RWPE2 (cell line): ENCODE results near the gene C19orf81.

ENCODE experiments used
- ATAC-seq: fragments of 200-7000 bp; cut with Tn5 transposase; 3 replicates; pipeline ENCODE4 v1.9.1; 2021; ENCODE audit warnings: low read depth
- DNase-seq: peaks from one replicate; pipeline ENCODE4 v3.0.0-alpha.2; 2020; ENCODE audit warnings: low spot score
- H3K27ac ChIP-seq: fragments of 450-650 bp; 2 replicates; pipeline ENCODE4 v1.5.1; 2017; ENCODE audit warnings: mild to moderate bottlenecking; ENCODE audit not compliant: poor library complexity, severe bottlenecking
- H3K27me3 ChIP-seq: fragments of 250-450 bp; sonication (Bioruptor Pico); 2 replicates; pipeline ENCODE4 v1.5.1; 2021; ENCODE audit warnings: mild to moderate bottlenecking, moderate library complexity; ENCODE audit not compliant: insufficient read depth, poor library complexity, severe bottlenecking
- H3K36me3 ChIP-seq: fragments of 250-450 bp; sonication (Bioruptor Pico); 2 replicates; pipeline ENCODE4 v1.5.1; 2020; ENCODE audit warnings: low read depth, mild to moderate bottlenecking, moderate library complexity
- H3K4me1 ChIP-seq: fragments of 250-450 bp; sonication (Bioruptor Pico); 2 replicates; pipeline ENCODE4 v1.5.1; 2021; ENCODE audit warnings: mild to moderate bottlenecking, moderate library complexity; ENCODE audit not compliant: insufficient read depth, poor library complexity, severe bottlenecking
- H3K4me3 ChIP-seq: fragments of 250-450 bp; sonication (Bioruptor Pico); 2 replicates; pipeline ENCODE4 v1.5.1; 2021; ENCODE audit warnings: mild to moderate bottlenecking, moderate library complexity; ENCODE audit not compliant: severe bottlenecking
- H3K9me3 ChIP-seq: fragments of 250-450 bp; sonication (Bioruptor Pico); 2 replicates; pipeline ENCODE4 v1.5.1; 2021; ENCODE audit warnings: mild to moderate bottlenecking, moderate library complexity; ENCODE audit not compliant: severe bottlenecking
- CTCF ChIP-seq: fragments of 450-650 bp; IDR thresholded peaks from one replicate; pipeline ENCODE4 v1.5.1; 2017; ENCODE audit warnings: mild to moderate bottlenecking, moderate library complexity; ENCODE audit not compliant: poor library complexity, severe bottlenecking

C19orf81 gene

GRCh38 chr19:50668879-50669278 is 19.6 kb downstream of the C19orf81 start:
- Histone ChIP-seq H3K4me1 (no peaks in the 10 kb centered on the region), H3K27ac (no peak overlapping the region), H3K9me3 (peaks cover 3% of the 10 kb centered on the region), H3K27me3 (peaks cover 72% of the 10 kb centered on the region), H3K4me3 (no peak overlapping the region), H3K36me3 (no peaks in the 10 kb centered on the region)
- DNase-seq: no peak
- ATAC-seq: no peak
- TF ChIP-seq CTCF: no peak

GRCh38 chr19:50669302-50670101 is 20.3 kb downstream of the C19orf81 start:
- H3K9me3 ChIP-seq: peaks cover 3% of the 10 kb centered on the region
- peaks cover 72% of the 10 kb centered on the region for H3K27me3 ChIP-seq
- no peaks in the 10 kb centered on the region for H3K4me1 ChIP-seq
- DNase-seq (no peak), ATAC-seq (no peak)
- H3K27ac ChIP-seq: no peak overlapping the region
- no peaks in the 10 kb centered on the region for H3K36me3 ChIP-seq
- TF ChIP-seq CTCF: peak; percentile 65
- no peak overlapping the region for H3K4me3 ChIP-seq

GRCh38 chr19:50670102-50670380 is 20.8 kb downstream of the C19orf81 start:
- ATAC-seq (no peak), DNase-seq (no peak)
- no peak for TF ChIP-seq CTCF
- no peak overlapping the region for H3K4me3 ChIP-seq
- no peak overlapping the region for H3K27ac ChIP-seq
- no peaks in the 10 kb centered on the region for H3K9me3 ChIP-seq
- no peaks in the 10 kb centered on the region for H3K4me1 ChIP-seq
- peaks cover 69% of the 10 kb centered on the region for H3K27me3 ChIP-seq
- no peaks in the 10 kb centered on the region for H3K36me3 ChIP-seq

GRCh38 chr19:50673118-50673517 is 23.9 kb downstream of the C19orf81 start:
- H3K4me3 ChIP-seq: no peak overlapping the region
- no peak for TF ChIP-seq CTCF
- no peaks in the 10 kb centered on the region for H3K9me3 ChIP-seq
- H3K36me3 ChIP-seq: no peaks in the 10 kb centered on the region
- H3K27me3 ChIP-seq: peaks cover 44% of the 10 kb centered on the region
- H3K27ac ChIP-seq: no peak overlapping the region
- no peaks in the 10 kb centered on the region for H3K4me1 ChIP-seq
- ATAC-seq: no peak
- DNase-seq: no peak

- Histone ChIP-seq H3K9me3 (no peaks in the 10 kb centered on the region), H3K4me3 (no peak overlapping the region), H3K36me3 (no peaks in the 10 kb centered on the region), H3K27ac (no peak overlapping the region), H3K27me3 (peaks cover 19% of the 10 kb centered on the region), H3K4me1 (no peaks in the 10 kb centered on the region)
- no peak for TF ChIP-seq CTCF
- DNase-seq (no peak), ATAC-seq (no peak)
These were observed 27.5 kb downstream of the C19orf81 start for GRCh38 chr19:50676625-50677197.
